Stomach (tissue), 9 donors: ENCODE measurements around the gene PCP4. TPM values are rescaled to one million over a fixed set of nuclear protein-coding genes. Genes with fewer than 3 reads are reported as not detected.
A peak's percentile ranks its signal among the peaks of the same experiment; 100 is the strongest.

Experiments used
- DNase-seq, 2 donors: peaks; one replicate each; pipeline versions ENCODE4 v3.0.0 to v3.0.0-alpha.2; 2013 to 2019
- H3K27ac ChIP-seq, 5 donors: fragments of 200-600 bp in 4 of 5; sonication (generic) in 4 of 5; one replicate each; pipeline ENCODE4 v1.5.1; 2013 to 2019; ENCODE audit warnings: mild to moderate bottlenecking in 1 of 5, moderate library complexity in 1 of 5
- H3K27me3 ChIP-seq, 3 donors: fragments of 200-600 bp; sonication (generic); one replicate each; pipeline ENCODE4 v1.5.1; 2017 to 2019; ENCODE audit warnings: mixed run types in 1 of 3
- H3K36me3 ChIP-seq, 4 donors: fragments of 200-600 bp; sonication (generic); 1 replicate in 3 of 4; 2 replicates in 1 of 4; pipeline ENCODE4 v1.5.1; 2016 to 2019
- H3K4me1 ChIP-seq, 4 donors: fragments of 200-600 bp; sonication (generic); one replicate each; pipeline ENCODE4 v1.5.1; 2016 to 2019
- H3K4me3 ChIP-seq, 4 donors: fragments of 200-600 bp; sonication (generic) in 3 of 4; one replicate each; pipeline ENCODE4 v1.5.1; 2016 to 2019; ENCODE audit warnings: mild to moderate bottlenecking in 1 of 4
- H3K9me3 ChIP-seq, 4 donors: fragments of 200-600 bp; sonication (generic); one replicate each; pipeline ENCODE4 v1.5.1; 2016 to 2019
- CTCF ChIP-seq, 7 experiments: fragments of 450-650 bp in 4 of 7; fragments of 200-600 bp in 3 of 7; sonication (generic) in 3 of 7; IDR thresholded peaks; one replicate each; pipeline ENCODE4 v1.5.1; 2016 to 2019; ENCODE audit warnings: antibody characterized with exemption in 7 of 7, control low read depth in 2 of 7, mild to moderate bottlenecking in 1 of 7
- EP300 ChIP-seq: sonication (generic); formaldehyde crosslinking; IDR thresholded peaks from one replicate; pipeline ENCODE4 v1.6.1; 2017; ENCODE audit warnings: antibody characterized with exemption
- POLR2A ChIP-seq, 4 donors: fragments of 450-650 bp; IDR thresholded peaks; one replicate each; pipeline ENCODE4 v1.6.1; 2016; ENCODE audit warnings: antibody characterized with exemption in 4 of 4, control low read depth in 2 of 4, mild to moderate bottlenecking in 1 of 4, moderate library complexity in 1 of 4
- POLR2AphosphoS5 ChIP-seq, 3 donors: sonication (generic); formaldehyde crosslinking; IDR thresholded peaks; one replicate each; pipeline ENCODE4 v1.6.1; 2016; ENCODE audit warnings: antibody characterized with exemption in 3 of 3
- WGBS, 5 donors: extraction: QIAGEN DNeasy Blood & Tissue Kit in 3 of 5; methylation state at CpG; one replicate each; pipeline versions ENCODE4 v1.1.5 to v1.1.7; 2013 to 2018; 5-methylcytosine and 5-hydroxymethylcytosine counted together
- intact Hi-C: fragments of 100-400 bp; cut with DNase I; formaldehyde crosslinking; loops from one replicate; pipeline ENCODE4 v1.15.1; 2023; ENCODE audit warnings: low total_unique reads
- polyA plus RNA-seq, 3 donors: library from polyadenylated mRNA; stranded (reverse); fragments of 200-250 nt; gene quantifications; one replicate each; pipeline ENCODE4 v1.2.3, GENCODE V29; 2013
- total RNA-seq, 5 donors: library from RNA; depleted of rRNA; stranded (reverse); fragments of >200 nt; gene quantifications; one replicate each; pipeline versions ENCODE4 v1.1.0 to v1.2.3, GENCODE V29; 2014 to 2016
- donor health status: healthy with polysubstance abuse.
- donor health status: Bipolar disorder and iron deficiency.
- donor health status: healthy.

PCP4 gene
- total and polyA plus RNA-seq, 8 donors, result 1.2 to 29.9 (median 2.0) TPM; not detected in 2

GRCh38 chr21:39947031-39947430 is 79.8 kb downstream of the PCP4 start:
- intact Hi-C loops, result no loop called here

GRCh38 chr21:39951183-39952101 is 84.2 kb downstream of the PCP4 start:
- H3K9me3 ChIP-seq, result no peaks in the 10 kb centered on the region
- TF ChIP-seq CTCF (IDR thresholded peaks at IDR 0.05) (no peak), POLR2A (IDR thresholded peaks at IDR 0.05) (no peak), POLR2AphosphoS5 (IDR thresholded peaks at IDR 0.05) (no peak), EP300 (no peak)
- H3K27ac ChIP-seq, result no peak overlapping the region
- DNase-seq, result no peak
- 54 to 75% (median 67%) methylated on average over 18 of the region's 18 CpGs for WGBS, 5 donors
- H3K27me3 ChIP-seq, result peaks cover 0 to 7% (median 0%) of the 10 kb centered on the region in 3 donors
- H3K4me3 ChIP-seq, result no peak overlapping the region
- intact Hi-C loops, result no loop called here
- no peaks in the 10 kb centered on the region for H3K4me1 ChIP-seq
- no peaks in the 10 kb centered on the region for H3K36me3 ChIP-seq

More at GRCh38 chr21:39947031-39947430, 79.8 kb downstream of the PCP4 start:
- H3K27ac ChIP-seq, result no peak overlapping the region
- H3K27me3 ChIP-seq, result peaks cover 0 to 7% (median 0%) of the 10 kb centered on the region in 3 donors
- no peaks in the 10 kb centered on the region for H3K4me1 ChIP-seq
- no peaks in the 10 kb centered on the region for H3K36me3 ChIP-seq
- WGBS, 5 donors, result 33 to 69% (median 55%) methylated on average over 1 of the region's 1 CpG
- H3K4me3 ChIP-seq, result no peak overlapping the region
- H3K9me3 ChIP-seq, result peaks cover 0 to 11% (median 5%) of the 10 kb centered on the region in 4 donors
- peak in 1 of 2 donors; percentile 59 for DNase-seq
- no peak for TF ChIP-seq POLR2AphosphoS5 (IDR thresholded peaks at IDR 0.05)
- no peak for TF ChIP-seq EP300
- no peak for TF ChIP-seq POLR2A (IDR thresholded peaks at IDR 0.05)
- no peak for TF ChIP-seq CTCF (IDR thresholded peaks at IDR 0.05)

- H3K27ac ChIP-seq, result no peak overlapping the region
- peaks cover 0 to 7% (median 0%) of the 10 kb centered on the region in 3 donors for H3K27me3 ChIP-seq
- H3K4me1 ChIP-seq, result no peaks in the 10 kb centered on the region
- 56 to 76% (median 68%) methylated on average over 4 of the region's 4 CpGs for WGBS, 5 donors
- H3K4me3 ChIP-seq, result no peak overlapping the region
- no peak for TF ChIP-seq POLR2AphosphoS5 (IDR thresholded peaks at IDR 0.05)
- intact Hi-C loops, result no loop called here
- H3K9me3 ChIP-seq, result no peaks in the 10 kb centered on the region
- DNase-seq, result no peak
- H3K36me3 ChIP-seq, result no peaks in the 10 kb centered on the region
These were observed 85.0 kb downstream of the PCP4 start for GRCh38 chr21:39952265-39952664.

- TF ChIP-seq CTCF (IDR thresholded peaks at IDR 0.05) (no peak), EP300 (no peak), POLR2AphosphoS5 (IDR thresholded peaks at IDR 0.05) (no peak), POLR2A (IDR thresholded peaks at IDR 0.05) (no peak)
- Histone ChIP-seq H3K4me3 (no peak overlapping the region), H3K9me3 (peaks cover 0 to 6% (median under 1%) of the 10 kb centered on the region in 4 donors), H3K36me3 (no peaks in the 10 kb centered on the region), H3K27me3 (peaks cover 0 to 7% (median 0%) of the 10 kb centered on the region in 3 donors), H3K4me1 (no peaks in the 10 kb centered on the region), H3K27ac (no peak overlapping the region)
- DNase-seq, result no peak
- 78 to 85% (median 83%) methylated on average over 10 of the region's 10 CpGs for WGBS, 5 donors
- intact Hi-C loops, result no loop called here
These were observed 87.3 kb downstream of the PCP4 start for GRCh38 chr21:39954570-39954969.

- no peak for TF ChIP-seq CTCF (IDR thresholded peaks at IDR 0.05)
- no peak overlapping the region for H3K27ac ChIP-seq
- intact Hi-C loops, result no loop called here
- WGBS, 5 donors, result 81 to 91% (median 85%) methylated on average over 4 of the region's 4 CpGs
- DNase-seq, result no peak
- no peaks in the 10 kb centered on the region for H3K36me3 ChIP-seq
- H3K4me3 ChIP-seq, result no peak overlapping the region
- peaks cover 0 to 13% (median 3%) of the 10 kb centered on the region in 4 donors for H3K9me3 ChIP-seq
- H3K4me1 ChIP-seq, result no peaks in the 10 kb centered on the region
- H3K27me3 ChIP-seq, result peaks cover 0 to 7% (median 0%) of the 10 kb centered on the region in 3 donors
These were observed 88.1 kb downstream of the PCP4 start for GRCh38 chr21:39955326-39955725.
